Naive B cell (primary cell): ENCODE data around the gene BOD1L1. TPM values are rescaled to one million over a fixed set of nuclear protein-coding genes. Genes with fewer than 3 reads are reported as not detected.
A peak's percentile ranks its signal among the peaks of the same experiment; 100 is the strongest.

Experiments
- ATAC-seq, 2 donors: fragments of 150-1000 bp; cut with Tn5 transposase; 2 replicates each; pipeline ENCODE4 v1.10.0; 2021; ENCODE audit warnings: low read depth in 2 of 2, mild to moderate bottlenecking in 2 of 2, moderate library complexity in 2 of 2
- DNase-seq: peaks from one replicate; pipeline ENCODE4 v3.0.0; 2022
- H3K27ac Mint-ChIP-seq, 6 donors: one replicate each; pipeline ENCODE4 v1.8.0; 2020 to 2022; ENCODE audit warnings: mild to moderate bottlenecking in 6 of 6, mixed read lengths in 6 of 6, moderate library complexity in 5 of 6, inconsistent platforms in 2 of 6
- H3K27me3 Mint-ChIP-seq, 3 donors: one replicate each; pipeline ENCODE4 v1.8.0; 2021 to 2022; ENCODE audit warnings: mixed read lengths in 3 of 3, mild to moderate bottlenecking in 1 of 3
- H3K36me3 Mint-ChIP-seq, 2 donors: one replicate each; pipeline ENCODE4 v1.8.0; 2020 to 2022; ENCODE audit warnings: mixed read lengths in 2 of 2, inconsistent platforms in 1 of 2, mild to moderate bottlenecking in 1 of 2
- H3K4me1 Mint-ChIP-seq, 3 donors: one replicate each; pipeline ENCODE4 v1.8.0; 2020 to 2022; ENCODE audit warnings: mixed read lengths in 3 of 3, inconsistent platforms in 1 of 3, mild to moderate bottlenecking in 1 of 3, moderate library complexity in 1 of 3
- H3K4me3 Mint-ChIP-seq, 8 donors: one replicate each; pipeline ENCODE4 v1.8.0; 2020 to 2022; ENCODE audit warnings: mild to moderate bottlenecking in 8 of 8, mixed read lengths in 8 of 8, moderate library complexity in 8 of 8, inconsistent platforms in 2 of 8
- H3K9me3 Mint-ChIP-seq, 7 donors: one replicate each; pipeline ENCODE4 v1.8.0; 2020 to 2022; ENCODE audit warnings: mixed read lengths in 7 of 7, mild to moderate bottlenecking in 5 of 7, inconsistent platforms in 2 of 7, moderate library complexity in 1 of 7
- polyA plus RNA-seq, 6 donors: library from polyadenylated mRNA; unstranded; fragments of 300-500 nt; fragmentation: Illumina TruSeq; gene quantifications; one replicate each; pipeline ENCODE4 v1.2.3, GENCODE V29; 2021; ENCODE audit warnings: low read depth in 6 of 6

The BOD1L1 gene
- polyA plus RNA-seq, 6 donors from 2014 or later, result 2.5 to 10.2 (median 3.9) TPM

GRCh38 chr4:13539619-13540445, 87.7 kb downstream of the BOD1L1 start:
- H3K27me3 Mint-ChIP-seq, result peaks cover 68 to 91% (median 68%) of the 10 kb centered on the region in 3 donors
- H3K9me3 Mint-ChIP-seq, result peaks cover 4 to 46% (median 29%) of the 10 kb centered on the region in 7 donors
- no peak for DNase-seq
- H3K27ac Mint-ChIP-seq, result peak overlapping the region in 4 of 6 donors; percentile 86 to 99 (median 97)
- H3K4me3 Mint-ChIP-seq, result peak overlapping the region in 7 of 8 donors; percentile 8 to 80 (median 67)
- no peak for ATAC-seq
- H3K36me3 Mint-ChIP-seq, result peaks cover 11 to 22% of the 10 kb centered on the region in 2 donors
- peaks cover 20 to 43% (median 33%) of the 10 kb centered on the region in 3 donors for H3K4me1 Mint-ChIP-seq

DNA sequence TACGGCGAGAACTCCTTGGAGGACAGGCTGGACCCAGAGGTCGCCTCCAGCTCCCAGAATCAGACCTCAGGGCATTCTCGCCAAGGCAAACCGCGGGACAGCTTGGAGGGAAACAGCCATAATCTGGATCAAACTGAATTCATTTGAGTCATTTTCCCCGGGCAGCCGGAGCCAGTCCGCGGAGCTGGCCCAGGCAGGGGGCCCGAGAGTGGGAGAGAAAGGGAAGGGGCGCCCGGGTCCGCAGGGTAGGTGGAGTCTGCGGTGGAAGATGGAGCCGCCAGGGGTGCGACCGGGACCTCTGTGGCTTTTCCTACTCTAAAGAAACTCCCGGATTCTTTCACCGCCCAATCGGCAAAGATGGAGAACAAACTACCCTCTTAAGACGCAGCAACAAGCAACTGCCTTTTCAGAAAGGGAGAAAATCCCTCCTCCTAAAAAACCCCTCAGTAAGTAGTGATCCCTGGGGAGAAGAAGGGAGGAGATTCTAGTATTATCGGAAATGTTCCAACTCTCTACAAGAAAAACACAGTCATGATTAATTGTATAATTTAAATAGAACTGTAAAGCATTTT, 88.4 kb downstream of the BOD1L1 start:
- no peak for ATAC-seq
- no peak for DNase-seq
- Mint-ChIP-seq H3K27ac (peak overlapping the region; percentile 69 to 99 (median 94)), H3K4me3 (peak overlapping the region in 6 of 8 donors; percentile 12 to 76 (median 63)), H3K27me3 (peaks cover 71 to 96% (median 71%) of the 10 kb centered on the region in 3 donors), H3K4me1 (peaks cover 18 to 43% (median 30%) of the 10 kb centered on the region in 3 donors), H3K36me3 (peaks cover 11 to 21% of the 10 kb centered on the region in 2 donors), H3K9me3 (peaks cover 4 to 48% (median 29%) of the 10 kb centered on the region in 7 donors)

GRCh38 chr4:13538427-13538973, 89.0 kb downstream of the BOD1L1 start:
- peak overlapping the region; percentile 12 to 82 (median 63) for H3K4me3 Mint-ChIP-seq
- ATAC-seq (no peak), DNase-seq (no peak)
- H3K9me3 Mint-ChIP-seq, result peaks cover 3 to 51% (median 29%) of the 10 kb centered on the region in 7 donors
- peaks cover 11 to 21% of the 10 kb centered on the region in 2 donors for H3K36me3 Mint-ChIP-seq
- H3K27ac Mint-ChIP-seq, result peak overlapping the region; percentile 69 to 99 (median 94)
- peaks cover 74 to 99% (median 76%) of the 10 kb centered on the region in 3 donors for H3K27me3 Mint-ChIP-seq
- H3K4me1 Mint-ChIP-seq, result peaks cover 16 to 43% (median 28%) of the 10 kb centered on the region in 3 donors

DNA sequence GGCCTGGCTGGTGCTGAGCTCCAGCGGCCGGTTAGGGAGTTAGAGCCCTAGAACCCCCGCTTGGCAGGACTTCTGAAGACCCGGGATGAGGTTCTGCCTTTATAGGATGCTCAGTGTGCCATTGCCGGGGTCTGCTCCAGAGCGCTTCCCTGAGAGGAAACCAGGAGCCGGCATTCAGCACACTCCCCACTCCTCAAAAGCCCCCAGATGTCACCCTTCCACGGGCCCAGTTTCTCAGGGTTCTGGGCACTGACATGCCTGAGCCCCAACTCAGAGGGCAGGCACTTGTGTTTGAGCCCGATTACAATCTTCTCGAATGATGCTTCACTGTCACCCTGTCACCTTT, 89.7 kb downstream of the BOD1L1 start:
- H3K27me3 Mint-ChIP-seq, result peaks cover 70 to 99% (median 72%) of the 10 kb centered on the region in 3 donors
- H3K4me3 Mint-ChIP-seq, result peak overlapping the region in 3 of 8 donors; percentile 60 to 78 (median 76)
- peak overlapping the region in 4 of 6 donors; percentile 7 to 99 (median 92) for H3K27ac Mint-ChIP-seq
- H3K9me3 Mint-ChIP-seq, result peaks cover 2 to 51% (median 29%) of the 10 kb centered on the region in 7 donors
- DNase-seq (no peak), ATAC-seq (no peak)
- H3K4me1 Mint-ChIP-seq, result peaks cover 11 to 37% (median 21%) of the 10 kb centered on the region in 3 donors
- H3K36me3 Mint-ChIP-seq, result peaks cover 11 to 14% of the 10 kb centered on the region in 2 donors

GRCh38 chr4:13537011-13537831, 90.3 kb downstream of the BOD1L1 start:
- Mint-ChIP-seq H3K4me3 (peak overlapping the region in 4 of 8 donors; percentile 12 to 76 (median 50)), H3K9me3 (peaks cover 2 to 51% (median 29%) of the 10 kb centered on the region in 7 donors), H3K36me3 (peaks cover 11 to 12% of the 10 kb centered on the region in 2 donors)

DNA sequence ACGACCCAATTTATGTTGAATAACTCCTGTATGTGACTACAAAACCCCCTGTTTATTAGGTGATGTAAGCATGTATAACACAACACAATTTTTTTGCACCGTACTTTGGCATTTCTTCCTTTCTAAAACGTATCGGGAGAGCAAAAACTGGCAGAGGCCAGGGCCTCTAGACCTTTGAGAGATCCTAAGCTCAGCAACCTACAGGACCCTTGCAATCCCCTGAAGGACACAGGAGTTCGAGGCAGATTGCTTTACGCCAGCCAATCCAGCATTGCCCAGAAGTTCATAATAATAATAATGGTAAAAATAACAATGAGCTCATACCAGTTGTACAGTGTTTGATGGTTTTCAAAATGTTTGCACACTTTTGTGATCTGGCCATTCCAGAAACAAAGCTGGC, 90.9 kb downstream of the BOD1L1 start:
- DNase-seq, result no peak
- Mint-ChIP-seq H3K27me3 (peaks cover 72 to 100% (median 75%) of the 10 kb centered on the region in 3 donors), H3K27ac (peak overlapping the region in 5 of 6 donors; percentile 47 to 95 (median 83)), H3K36me3 (peaks cover 11 to 12% of the 10 kb centered on the region in 2 donors), H3K4me1 (peaks cover 8 to 31% (median 17%) of the 10 kb centered on the region in 3 donors), H3K9me3 (peaks cover 2 to 53% (median 29%) of the 10 kb centered on the region in 7 donors), H3K4me3 (peak overlapping the region in 4 of 8 donors; percentile 46 to 73 (median 64))
- ATAC-seq, result no peak

More at GRCh38 chr4:13537011-13537831, 90.3 kb downstream of the BOD1L1 start:
- Mint-ChIP-seq H3K27me3 (peaks cover 68 to 99% (median 73%) of the 10 kb centered on the region in 3 donors), H3K4me1 (peaks cover 8 to 33% (median 17%) of the 10 kb centered on the region in 3 donors), H3K27ac (peak overlapping the region in 4 of 6 donors; percentile 47 to 95 (median 92))
- ATAC-seq (no peak), DNase-seq (no peak)

DNA sequence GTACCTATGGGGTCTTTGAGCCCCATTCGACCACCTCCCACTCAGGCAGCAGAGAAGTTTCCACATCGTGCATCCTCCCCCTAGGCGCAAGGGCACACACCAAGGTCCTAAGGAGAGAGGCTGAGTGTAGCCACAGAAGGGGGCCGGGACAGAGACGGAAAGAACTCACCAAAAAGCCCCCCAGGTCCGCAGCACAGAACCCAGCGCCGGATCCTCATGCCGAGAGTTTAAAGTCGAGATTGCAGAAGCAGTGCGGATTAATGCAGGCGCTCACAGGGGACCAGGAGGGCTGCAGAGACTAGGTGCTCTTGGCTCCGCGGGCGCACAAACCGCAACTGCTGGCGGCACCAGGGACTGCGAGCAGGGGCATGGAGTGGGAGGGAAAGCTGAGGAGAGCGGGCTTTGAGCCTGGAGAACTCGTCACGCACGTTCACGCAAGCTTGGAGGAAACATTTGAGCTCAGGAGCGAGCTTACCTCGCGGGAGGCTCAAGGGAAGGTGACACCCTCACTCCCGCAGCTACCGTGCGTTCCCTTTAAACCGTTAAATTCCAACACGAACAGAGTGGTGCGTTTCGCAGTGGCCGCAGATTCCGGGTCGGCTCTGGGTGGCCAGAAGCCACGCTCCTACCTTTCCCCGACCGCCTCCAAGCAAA, 91.7 kb downstream of the BOD1L1 start:
- H3K4me3 Mint-ChIP-seq, result peak overlapping the region in 5 of 8 donors; percentile 54 to 72 (median 68)
- DNase-seq (no peak), ATAC-seq (no peak)
- H3K27me3 Mint-ChIP-seq, result peaks cover 73 to 100% (median 76%) of the 10 kb centered on the region in 3 donors
- H3K27ac Mint-ChIP-seq, result peak overlapping the region in 4 of 6 donors; percentile 61 to 95 (median 94)
- peaks cover 2 to 55% (median 28%) of the 10 kb centered on the region in 7 donors for H3K9me3 Mint-ChIP-seq
- peaks cover 11 to 12% of the 10 kb centered on the region in 2 donors for H3K36me3 Mint-ChIP-seq
- peaks cover 6 to 36% (median 10%) of the 10 kb centered on the region in 3 donors for H3K4me1 Mint-ChIP-seq

DNA sequence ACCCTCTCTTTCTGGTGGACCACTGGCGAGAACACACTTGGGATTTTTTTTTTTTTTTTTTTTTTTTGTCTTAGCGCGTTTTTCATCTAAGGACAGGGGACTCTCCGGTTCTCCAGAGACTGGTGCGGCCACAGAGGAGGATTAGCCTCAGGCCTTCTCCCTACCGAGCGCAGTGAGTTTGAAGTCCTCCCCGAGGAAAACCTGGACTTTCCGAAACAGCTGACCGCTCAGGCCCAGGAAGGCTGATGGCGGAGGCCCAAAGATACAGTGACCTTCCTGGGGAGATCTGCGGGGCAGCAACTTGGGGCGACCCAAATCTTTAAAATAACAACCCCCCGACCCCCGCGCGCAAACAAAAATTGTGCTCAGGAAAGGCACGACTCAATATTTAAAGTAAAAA, 92.4 kb downstream of the BOD1L1 start:
- Mint-ChIP-seq H3K9me3 (peaks cover 2 to 53% (median 28%) of the 10 kb centered on the region in 7 donors), H3K27me3 (peaks cover 75 to 100% (median 76%) of the 10 kb centered on the region in 3 donors), H3K4me1 (peaks cover 4 to 36% (median 7%) of the 10 kb centered on the region in 3 donors), H3K27ac (peak overlapping the region in 4 of 6 donors; percentile 61 to 94 (median 90)), H3K4me3 (peak overlapping the region in 4 of 8 donors; percentile 39 to 72 (median 68)), H3K36me3 (peaks cover 11 to 12% of the 10 kb centered on the region in 2 donors)
- no peak for DNase-seq
- ATAC-seq, result no peak

DNA sequence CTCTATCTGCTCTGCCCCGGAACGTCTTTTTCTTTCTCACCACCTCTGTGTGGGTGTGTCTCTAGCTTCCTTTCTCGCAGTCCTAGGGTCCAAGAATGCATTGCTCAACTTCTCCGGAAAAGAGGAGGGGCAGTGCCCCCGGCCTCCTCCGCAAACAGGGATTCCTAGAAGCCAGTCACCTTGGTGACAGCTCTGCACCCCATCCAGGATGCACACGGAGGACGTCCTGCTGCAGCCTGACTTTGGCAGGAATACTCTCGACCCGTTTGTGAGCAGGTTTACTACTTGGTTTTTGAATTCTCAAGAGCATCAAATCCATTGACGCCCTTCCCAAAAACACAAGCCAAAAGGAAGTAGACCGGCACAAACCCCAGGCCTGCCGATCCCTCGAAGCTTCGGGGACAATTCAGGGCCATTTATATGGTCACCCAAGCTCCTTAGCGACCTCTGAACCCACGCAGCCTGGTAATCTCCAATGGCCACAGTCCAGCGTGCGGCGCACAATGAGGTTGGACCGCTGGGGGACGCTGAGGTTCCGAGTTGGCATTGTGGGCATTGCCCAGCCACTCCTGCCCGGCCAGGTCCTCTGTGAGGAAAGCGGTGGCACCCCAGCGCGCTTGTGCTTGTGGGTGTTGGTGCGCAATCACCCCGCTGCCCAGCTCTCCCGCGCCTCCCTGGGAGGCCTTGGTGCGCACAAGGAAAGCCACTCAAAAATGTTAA, 93.0 kb downstream of the BOD1L1 start:
- ATAC-seq (no peak), DNase-seq (no peak)
- H3K4me1 Mint-ChIP-seq, result peaks cover 4 to 34% (median 10%) of the 10 kb centered on the region in 3 donors
- H3K27me3 Mint-ChIP-seq, result peaks cover 77 to 100% (median 82%) of the 10 kb centered on the region in 3 donors
- peaks cover 2 to 51% (median 27%) of the 10 kb centered on the region in 7 donors for H3K9me3 Mint-ChIP-seq
- H3K4me3 Mint-ChIP-seq, result peak overlapping the region in 3 of 8 donors; percentile 50 to 75 (median 65)
- peaks cover 11 to 12% of the 10 kb centered on the region in 2 donors for H3K36me3 Mint-ChIP-seq
- H3K27ac Mint-ChIP-seq, result peak overlapping the region in 4 of 6 donors; percentile 44 to 94 (median 90)

- peak overlapping the region in 3 of 6 donors; percentile 42 to 89 (median 81) for H3K27ac Mint-ChIP-seq
- H3K27me3 Mint-ChIP-seq, result peaks cover 77 to 100% (median 85%) of the 10 kb centered on the region in 3 donors
- H3K4me3 Mint-ChIP-seq, result peak overlapping the region in 3 of 8 donors; percentile 50 to 75 (median 65)
- no peak for ATAC-seq
- no peak for DNase-seq
- H3K36me3 Mint-ChIP-seq, result peaks cover 9 to 13% of the 10 kb centered on the region in 2 donors
- H3K4me1 Mint-ChIP-seq, result peaks cover 4 to 33% (median 16%) of the 10 kb centered on the region in 3 donors
- peaks cover 2 to 50% (median 25%) of the 10 kb centered on the region in 7 donors for H3K9me3 Mint-ChIP-seq
Observed at GRCh38 chr4:13533670-13534343, 93.7 kb downstream of the BOD1L1 start.

- no peak for ATAC-seq
- peaks cover 4 to 41% (median 25%) of the 10 kb centered on the region in 3 donors for H3K4me1 Mint-ChIP-seq
- peaks cover 77 to 98% (median 84%) of the 10 kb centered on the region in 3 donors for H3K27me3 Mint-ChIP-seq
- H3K36me3 Mint-ChIP-seq, result peaks cover 0 to 15% of the 10 kb centered on the region in 2 donors
- DNase-seq, result no peak
- H3K27ac Mint-ChIP-seq, result peak overlapping the region in 3 of 6 donors; percentile 78 to 92 (median 89)
- H3K4me3 Mint-ChIP-seq, result peak overlapping the region in 2 of 8 donors; percentile 6 to 72
- H3K9me3 Mint-ChIP-seq, result peaks cover 0 to 36% (median 15%) of the 10 kb centered on the region in 7 donors
Observed at GRCh38 chr4:13531625-13531998, 95.9 kb downstream of the BOD1L1 start.
